AG09309 (cell line): Measurements from ENCODE around the gene C12orf75.
"Not testable (repeated sequence)": the region's sequence is repeated elsewhere in the genome, so short reads cannot be mapped to it uniquely, and the experiment has no call there.

Source experiments
- DNase-seq: peaks from one replicate; pipeline ENCODE4 v3.0.0-alpha.2; 2010; ENCODE audit warnings: low read depth
- H3K4me3 ChIP-seq: 2 replicates; pipeline ENCODE4 v1.5.1; 2011; ENCODE audit warnings: mild to moderate bottlenecking, low read depth, low read length, moderate library complexity; ENCODE audit not compliant: control insufficient read depth
- TF ChIP-seq, protein P1 (sequence below): IDR thresholded peaks from 2 replicates; pipeline ENCODE4 v1.5.1; 2011; ENCODE audit warnings: mild to moderate bottlenecking, low read depth, low read length, inconsistent platforms; ENCODE audit not compliant: insufficient read depth, control insufficient read depth; ENCODE audit errors: missing control alignments

C12orf75 gene

DNA sequence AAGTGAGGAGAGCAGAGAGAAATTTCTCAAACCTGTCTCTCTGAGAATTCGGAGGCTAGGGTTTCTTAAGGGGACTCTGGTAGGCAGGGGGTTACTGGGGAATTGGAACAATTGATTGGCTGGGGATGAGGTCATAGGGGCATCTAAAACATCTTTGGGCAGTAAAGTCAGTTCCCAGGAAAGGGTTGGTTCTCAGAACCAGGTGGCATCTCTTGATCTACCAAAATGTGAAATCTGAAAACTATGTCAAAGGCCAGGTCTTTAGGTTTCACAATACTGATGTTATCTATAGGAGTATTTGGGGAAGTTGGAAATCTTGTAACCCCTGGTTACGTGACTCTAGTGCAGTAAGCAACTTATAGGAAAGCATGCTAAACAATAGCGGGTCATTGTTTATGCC, 6.9 kb downstream of the C12orf75 start:
- H3K4me3 ChIP-seq: no peak overlapping the region
- TF ChIP-seq, protein P1, sequence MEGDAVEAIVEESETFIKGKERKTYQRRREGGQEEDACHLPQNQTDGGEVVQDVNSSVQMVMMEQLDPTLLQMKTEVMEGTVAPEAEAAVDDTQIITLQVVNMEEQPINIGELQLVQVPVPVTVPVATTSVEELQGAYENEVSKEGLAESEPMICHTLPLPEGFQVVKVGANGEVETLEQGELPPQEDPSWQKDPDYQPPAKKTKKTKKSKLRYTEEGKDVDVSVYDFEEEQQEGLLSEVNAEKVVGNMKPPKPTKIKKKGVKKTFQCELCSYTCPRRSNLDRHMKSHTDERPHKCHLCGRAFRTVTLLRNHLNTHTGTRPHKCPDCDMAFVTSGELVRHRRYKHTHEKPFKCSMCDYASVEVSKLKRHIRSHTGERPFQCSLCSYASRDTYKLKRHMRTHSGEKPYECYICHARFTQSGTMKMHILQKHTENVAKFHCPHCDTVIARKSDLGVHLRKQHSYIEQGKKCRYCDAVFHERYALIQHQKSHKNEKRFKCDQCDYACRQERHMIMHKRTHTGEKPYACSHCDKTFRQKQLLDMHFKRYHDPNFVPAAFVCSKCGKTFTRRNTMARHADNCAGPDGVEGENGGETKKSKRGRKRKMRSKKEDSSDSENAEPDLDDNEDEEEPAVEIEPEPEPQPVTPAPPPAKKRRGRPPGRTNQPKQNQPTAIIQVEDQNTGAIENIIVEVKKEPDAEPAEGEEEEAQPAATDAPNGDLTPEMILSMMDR: no peak
- DNase-seq: no peak

DNA sequence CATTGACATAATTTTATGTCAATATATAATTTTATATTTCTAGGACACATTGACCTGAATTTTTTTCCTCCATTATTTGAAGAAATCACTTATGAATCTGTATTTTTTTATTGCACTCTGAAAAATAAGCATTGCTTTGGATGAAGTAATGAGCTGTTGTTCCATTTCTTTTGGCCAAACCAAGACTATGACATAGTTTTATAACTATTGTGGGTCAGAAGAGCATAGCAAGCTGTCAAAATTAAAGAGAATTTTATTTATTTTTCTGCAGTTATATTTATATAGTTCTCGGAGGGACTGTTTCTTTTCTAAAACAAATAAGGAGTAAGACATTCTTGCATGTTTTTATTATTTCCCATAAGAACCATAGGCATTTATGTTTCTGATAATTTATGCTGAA, 8.5 kb downstream of the C12orf75 start:
- no peak for DNase-seq
- TF ChIP-seq, protein P1: no peak
- H3K4me3 ChIP-seq: no peak overlapping the region

DNA sequence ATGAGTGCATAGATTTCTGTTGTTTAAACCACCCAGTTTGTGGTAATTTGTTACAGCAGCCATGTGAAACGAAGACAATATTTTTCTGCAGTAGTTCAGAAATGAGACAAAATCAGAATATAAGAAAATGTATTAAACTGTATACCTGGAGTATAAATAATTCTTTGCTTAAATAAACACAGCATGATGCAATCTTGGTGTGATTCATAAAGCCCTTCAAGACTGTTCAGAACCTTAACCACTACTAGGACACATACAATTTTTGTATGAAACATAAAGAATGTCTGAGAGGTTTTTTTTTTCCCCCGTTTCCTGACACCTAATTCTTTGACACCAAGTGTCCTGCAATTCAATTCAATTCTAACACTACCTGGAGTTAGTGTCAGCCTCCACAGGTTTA, 10.5 kb downstream of the C12orf75 start:
- no peak overlapping the region for H3K4me3 ChIP-seq
- DNase-seq: no peak
- TF ChIP-seq, protein P1: no peak

DNA sequence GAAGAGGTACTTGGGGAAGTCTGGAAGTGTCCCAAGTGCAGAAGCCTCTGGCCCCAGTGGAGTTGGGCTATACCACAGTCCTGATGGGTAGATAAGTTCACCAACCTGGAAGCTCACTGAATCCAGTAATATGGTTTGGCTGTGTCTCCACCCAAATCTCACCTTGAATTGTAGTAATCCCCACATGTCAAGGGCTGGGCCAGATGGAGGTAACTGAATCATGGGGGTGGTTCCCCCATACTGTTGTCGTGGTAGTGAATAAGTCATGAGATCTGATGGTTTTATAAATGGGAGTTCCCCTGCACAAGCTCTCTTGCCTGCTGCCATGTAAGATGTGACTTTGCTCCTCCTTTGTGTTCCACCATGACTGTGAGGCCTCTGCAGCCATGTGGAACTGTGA, 11.1 kb downstream of the C12orf75 start:
- not testable (repeated sequence) for H3K4me3 ChIP-seq, DNase-seq

DNA sequence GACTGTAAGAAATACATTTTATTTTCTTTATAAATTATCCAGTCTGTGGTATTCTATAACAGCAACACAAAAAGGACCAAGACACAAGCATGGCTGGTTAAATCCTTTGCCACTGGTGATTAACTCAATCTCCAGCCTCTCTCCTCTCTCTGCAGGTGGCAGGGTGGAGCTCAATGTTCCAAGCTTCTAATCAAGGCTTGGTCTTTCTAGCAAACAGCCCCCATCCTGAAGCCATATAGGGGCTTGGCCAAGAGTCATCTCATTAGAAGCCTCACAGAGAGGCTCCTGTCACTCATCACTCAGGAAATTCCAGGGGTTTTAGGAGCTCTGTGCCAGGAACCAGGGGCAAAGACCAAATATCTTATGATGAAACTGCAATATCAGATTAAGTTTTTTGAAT, 12.0 kb downstream of the C12orf75 start:
- TF ChIP-seq, protein P1: no peak
- DNase-seq: no peak
- H3K4me3 ChIP-seq: no peak overlapping the region

DNA sequence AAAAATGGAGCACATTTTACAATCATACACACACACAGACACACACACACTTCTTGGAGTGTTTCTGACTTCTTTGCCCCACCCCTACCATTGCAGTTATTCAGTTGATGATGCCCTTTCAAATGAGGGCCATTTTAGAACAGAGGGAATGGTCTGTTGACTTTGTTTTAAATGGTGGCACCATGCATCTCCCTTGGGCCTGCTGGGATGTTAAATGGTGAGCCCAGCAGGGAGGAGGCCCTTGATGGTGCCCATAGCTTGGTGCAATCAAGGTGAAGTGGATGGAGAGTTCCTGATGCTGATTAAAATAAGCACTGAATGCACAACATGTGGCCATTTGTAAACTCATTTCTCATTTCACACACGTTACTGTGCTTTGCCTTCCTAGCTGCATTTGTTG, 13.3 kb downstream of the C12orf75 start:
- DNase-seq: no peak
- TF ChIP-seq, protein P1: no peak
- no peak overlapping the region for H3K4me3 ChIP-seq

DNA sequence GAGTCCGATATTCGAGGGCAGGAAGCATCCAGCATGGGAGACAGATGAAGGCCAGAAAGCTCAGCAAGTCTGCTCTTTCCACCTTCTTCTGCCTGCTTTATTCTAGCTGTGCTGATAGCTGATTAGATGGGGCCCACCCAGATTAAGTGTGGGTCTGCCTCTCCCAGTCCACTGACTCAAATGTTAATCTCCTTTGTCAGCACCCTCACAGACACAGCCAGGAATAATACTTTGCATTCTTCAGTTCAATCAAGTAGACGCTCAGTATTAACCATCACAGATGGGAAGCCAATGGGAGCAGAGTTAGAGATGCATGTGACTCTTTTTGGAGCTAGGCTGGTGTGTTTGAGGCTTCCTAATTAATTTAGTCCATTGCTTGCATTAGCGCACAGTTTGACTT, 17.0 kb downstream of the C12orf75 start:
- TF ChIP-seq, protein P1: no peak
- H3K4me3 ChIP-seq: no peak overlapping the region
- DNase-seq: no peak
